K562 (cell line): ENCODE measurements around the gene SNRNP200. TPM values are rescaled to one million over a fixed set of nuclear protein-coding genes. Genes with fewer than 3 reads are reported as not detected.
A peak's percentile ranks its signal among the peaks of the same experiment; 100 is the strongest.

Experiments
- CREB5 ChIP-seq: fragments of 250-450 bp; sonication (Bioruptor Pico); IDR thresholded peaks from 2 replicates; pipeline ENCODE4 v1.5.0; 2020; ENCODE audit warnings: mild to moderate bottlenecking
- DPF2 ChIP-seq: fragments of 450-650 bp; IDR thresholded peaks from 2 replicates; pipeline ENCODE4 v1.6.1; 2016
- MAZ ChIP-seq, 2 experiments: fragments of 450-650 bp in 1 of 2; sonication (generic) in 1 of 2; formaldehyde crosslinking; IDR thresholded peaks in 1 of 2; conservative IDR thresholded peaks in 1 of 2; 2 replicates each; pipeline versions ENCODE4 v1.4.0 to v1.5.0; 2020; ENCODE audit warnings: mild to moderate bottlenecking in 1 of 2, missing genetic modification reagents in 1 of 2
- MXI1 ChIP-seq: IDR thresholded peaks from 2 replicates; pipeline ENCODE4 v1.6.1; 2011; ENCODE audit warnings: low read depth, mild to moderate bottlenecking, improper control_type of control experiment, low read length
- RBM17 ChIP-seq: fragments of 200-400 bp; formaldehyde crosslinking; IDR thresholded peaks from 2 replicates; pipeline ENCODE4 v1.6.1; 2017; ENCODE audit warnings: low read depth, mild to moderate bottlenecking, low read length, borderline replicate concordance
- SMAD1 ChIP-seq: fragments of 150-350 bp; IDR thresholded peaks from 2 replicates; pipeline ENCODE4 v1.6.1; 2014; ENCODE audit warnings: low read length, low read depth; ENCODE audit not compliant: partially characterized antibody
- SMARCE1 ChIP-seq: fragments of 450-650 bp; IDR thresholded peaks from 2 replicates; pipeline ENCODE4 v1.7.1; 2016; ENCODE audit warnings: mild to moderate bottlenecking
- STAT5B ChIP-seq: fragments of 250-450 bp; sonication (Bioruptor Pico); IDR thresholded peaks from 2 replicates; pipeline ENCODE4 v1.8.0; 2021; ENCODE audit warnings: mild to moderate bottlenecking, inconsistent platforms
- TAF1 ChIP-seq: IDR thresholded peaks from 2 replicates; pipeline ENCODE4 v1.6.1; 2011; ENCODE audit warnings: mild to moderate bottlenecking, low read length, moderate library complexity; ENCODE audit not compliant: insufficient read depth, control insufficient read depth, severe bottlenecking; ENCODE audit errors: extremely low read depth
- XRCC3 ChIP-seq: fragments of 450-650 bp; IDR thresholded peaks from 2 replicates; pipeline ENCODE4 v1.6.1; 2017; ENCODE audit warnings: mild to moderate bottlenecking, moderate library complexity
- ZFP30 ChIP-seq: fragments of 250-450 bp; sonication (Bioruptor Pico); IDR thresholded peaks from 2 replicates; pipeline ENCODE4 v1.8.0; 2022; ENCODE audit warnings: moderate library complexity, mild to moderate bottlenecking, inconsistent platforms, borderline replicate concordance
- ZNF436 ChIP-seq: fragments of 250-450, 450-650 bp; sonication (Bioruptor Pico); formaldehyde crosslinking; IDR thresholded peaks from 2 replicates; pipeline ENCODE4 v1.7.0; 2020; ENCODE audit warnings: mild to moderate bottlenecking
- ZNF507 ChIP-seq: conservative IDR thresholded peaks from 2 replicates; pipeline ENCODE4 v1.6.1; 2017; ENCODE audit warnings: missing genetic modification characterization, missing compliant biosample characterization
- ZNF592 ChIP-seq: fragments of 450-650 bp; IDR thresholded peaks from 2 replicates; pipeline ENCODE4 v1.6.1; 2017; ENCODE audit warnings: antibody characterized with exemption, mild to moderate bottlenecking
- polyA plus RNA-seq, 8 experiments: library from polyadenylated mRNA; depleted of rRNA in 4 of 8; stranded (reverse) in 5 of 8; unstranded in 3 of 8; fragments of >200 nt; fragmentation: Nextera tagmentation in 2 of 8; fragmentation: Illumina TruSeq in 1 of 8; extraction: Ambion mirVana in 2 of 8; extraction: Trizol in 1 of 8; gene quantifications; 2 replicates each; pipeline versions ENCODE4 v1.2.1 to v1.2.3, GENCODE V29; 2011 to 2014; ENCODE audit warnings: inconsistent platforms in 1 of 8, missing spikeins in 1 of 8
- total RNA-seq, 7 experiments: library from RNA; depleted of rRNA in 6 of 7; stranded (reverse); fragments of >200 nt in 6 of 7; fragmentation: Illumina TruSeq in 2 of 7; extraction: Trizol in 2 of 7; gene quantifications; 2 replicates each; pipeline versions ENCODE4 v1.2.1 to v1.2.3, GENCODE V29; 2011 to 2021; ENCODE audit warnings: low replicate concordance in 1 of 7
- TF ChIP-seq, protein P1 (sequence below): fragments of 250-450 bp; sonication (Bioruptor Pico); IDR thresholded peaks from 2 replicates; pipeline ENCODE4 v1.8.0; 2021; ENCODE audit warnings: borderline replicate concordance, mild to moderate bottlenecking, moderate library complexity; ENCODE audit not compliant: poor library complexity, severe bottlenecking
- TF ChIP-seq, protein P2 (sequence below): fragments of 250-450 bp; sonication (Bioruptor Pico); IDR thresholded peaks from 2 replicates; pipeline ENCODE4 v1.8.0; 2022; ENCODE audit warnings: inconsistent platforms, mild to moderate bottlenecking, moderate library complexity, borderline replicate concordance
- TF ChIP-seq, protein P3 (sequence below): IDR thresholded peaks from 3 replicates; pipeline ENCODE4 v1.6.1; 2011; ENCODE audit warnings: borderline replicate concordance, mild to moderate bottlenecking, moderate library complexity; ENCODE audit not compliant: insufficient read length; ENCODE audit errors: extremely low read depth

The SNRNP200 gene
- total and polyA plus RNA-seq, 9 of the 15 experiments (the other 6 are each of a cell fraction or from before 2014, with no cell fraction given) = 76.1 to 231 (median 155) TPM

DNA sequence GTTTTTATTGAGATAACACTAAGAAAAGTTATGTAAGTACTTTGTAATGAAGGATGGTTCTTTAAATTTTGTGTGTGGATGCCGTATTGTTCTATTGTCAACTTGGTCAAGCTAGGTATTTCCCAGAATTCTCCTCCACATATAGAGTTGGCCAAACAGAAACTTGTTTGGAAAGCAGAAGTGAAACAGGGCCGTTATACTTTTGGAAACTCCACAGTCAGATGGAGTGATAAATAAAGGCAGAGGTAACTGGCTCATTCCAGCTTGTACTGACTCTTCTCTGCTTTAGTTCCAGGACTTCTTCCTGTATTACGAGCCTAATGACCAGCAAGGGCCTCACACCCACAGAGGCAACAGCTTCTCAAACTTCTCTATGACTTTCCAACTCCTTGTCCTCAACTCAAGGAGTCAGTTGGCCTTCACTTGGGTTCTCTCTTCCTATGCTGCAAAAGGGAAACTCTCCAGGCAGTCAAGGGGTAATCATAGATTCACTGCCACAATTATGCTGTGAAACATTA, 80.3 kb downstream of the SNRNP200 start (continued):
- TF ChIP-seq SMARCE1 (peak; percentile 48; the same call in 1 of the 2 replicates), MXI1 (no peak), ZNF592 (peak; percentile 96), ZNF436 (CRISPR knock-in tag) (no peak), RBM17 (no peak), XRCC3 (no peak), ZFP30 (no peak), CREB5 (CRISPR knock-in tag) (no peak), ZNF507 (no peak), SMAD1 (no peak), STAT5B (CRISPR knock-in tag) (no peak), TAF1 (no peak), DPF2 (no peak), MAZ (CRISPR knock-in tag; conservative IDR thresholded peaks at IDR 0.05 in 1 of 2, IDR thresholded peaks at IDR 0.05 in 1 of 2) (peak in 1 of 2 experiments; percentile 59; a peak in 1 of 4 replicates)
- TF ChIP-seq, protein P1, sequence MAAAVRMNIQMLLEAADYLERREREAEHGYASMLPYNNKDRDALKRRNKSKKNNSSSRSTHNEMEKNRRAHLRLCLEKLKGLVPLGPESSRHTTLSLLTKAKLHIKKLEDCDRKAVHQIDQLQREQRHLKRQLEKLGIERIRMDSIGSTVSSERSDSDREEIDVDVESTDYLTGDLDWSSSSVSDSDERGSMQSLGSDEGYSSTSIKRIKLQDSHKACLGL = no peak
- TF ChIP-seq, protein P2, sequence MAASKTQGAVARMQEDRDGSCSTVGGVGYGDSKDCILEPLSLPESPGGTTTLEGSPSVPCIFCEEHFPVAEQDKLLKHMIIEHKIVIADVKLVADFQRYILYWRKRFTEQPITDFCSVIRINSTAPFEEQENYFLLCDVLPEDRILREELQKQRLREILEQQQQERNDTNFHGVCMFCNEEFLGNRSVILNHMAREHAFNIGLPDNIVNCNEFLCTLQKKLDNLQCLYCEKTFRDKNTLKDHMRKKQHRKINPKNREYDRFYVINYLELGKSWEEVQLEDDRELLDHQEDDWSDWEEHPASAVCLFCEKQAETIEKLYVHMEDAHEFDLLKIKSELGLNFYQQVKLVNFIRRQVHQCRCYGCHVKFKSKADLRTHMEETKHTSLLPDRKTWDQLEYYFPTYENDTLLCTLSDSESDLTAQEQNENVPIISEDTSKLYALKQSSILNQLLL (CRISPR knock-in tag) = no peak
- TF ChIP-seq, protein P3, sequence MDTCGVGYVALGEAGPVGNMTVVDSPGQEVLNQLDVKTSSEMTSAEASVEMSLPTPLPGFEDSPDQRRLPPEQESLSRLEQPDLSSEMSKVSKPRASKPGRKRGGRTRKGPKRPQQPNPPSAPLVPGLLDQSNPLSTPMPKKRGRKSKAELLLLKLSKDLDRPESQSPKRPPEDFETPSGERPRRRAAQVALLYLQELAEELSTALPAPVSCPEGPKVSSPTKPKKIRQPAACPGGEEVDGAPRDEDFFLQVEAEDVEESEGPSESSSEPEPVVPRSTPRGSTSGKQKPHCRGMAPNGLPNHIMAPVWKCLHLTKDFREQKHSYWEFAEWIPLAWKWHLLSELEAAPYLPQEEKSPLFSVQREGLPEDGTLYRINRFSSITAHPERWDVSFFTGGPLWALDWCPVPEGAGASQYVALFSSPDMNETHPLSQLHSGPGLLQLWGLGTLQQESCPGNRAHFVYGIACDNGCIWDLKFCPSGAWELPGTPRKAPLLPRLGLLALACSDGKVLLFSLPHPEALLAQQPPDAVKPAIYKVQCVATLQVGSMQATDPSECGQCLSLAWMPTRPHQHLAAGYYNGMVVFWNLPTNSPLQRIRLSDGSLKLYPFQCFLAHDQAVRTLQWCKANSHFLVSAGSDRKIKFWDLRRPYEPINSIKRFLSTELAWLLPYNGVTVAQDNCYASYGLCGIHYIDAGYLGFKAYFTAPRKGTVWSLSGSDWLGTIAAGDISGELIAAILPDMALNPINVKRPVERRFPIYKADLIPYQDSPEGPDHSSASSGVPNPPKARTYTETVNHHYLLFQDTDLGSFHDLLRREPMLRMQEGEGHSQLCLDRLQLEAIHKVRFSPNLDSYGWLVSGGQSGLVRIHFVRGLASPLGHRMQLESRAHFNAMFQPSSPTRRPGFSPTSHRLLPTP = no peak
